HG02870 (cell line): ENCODE data around the gene TENM3.

Experiments used
- ATAC-seq: cut with Tn5 transposase; IDR thresholded peaks from one replicate; pipeline ENCODE4 v1.9.1; 2021; ENCODE audit warnings: mild to moderate bottlenecking, moderate library complexity; ENCODE audit not compliant: unreplicated experiment

The TENM3 gene

DNA sequence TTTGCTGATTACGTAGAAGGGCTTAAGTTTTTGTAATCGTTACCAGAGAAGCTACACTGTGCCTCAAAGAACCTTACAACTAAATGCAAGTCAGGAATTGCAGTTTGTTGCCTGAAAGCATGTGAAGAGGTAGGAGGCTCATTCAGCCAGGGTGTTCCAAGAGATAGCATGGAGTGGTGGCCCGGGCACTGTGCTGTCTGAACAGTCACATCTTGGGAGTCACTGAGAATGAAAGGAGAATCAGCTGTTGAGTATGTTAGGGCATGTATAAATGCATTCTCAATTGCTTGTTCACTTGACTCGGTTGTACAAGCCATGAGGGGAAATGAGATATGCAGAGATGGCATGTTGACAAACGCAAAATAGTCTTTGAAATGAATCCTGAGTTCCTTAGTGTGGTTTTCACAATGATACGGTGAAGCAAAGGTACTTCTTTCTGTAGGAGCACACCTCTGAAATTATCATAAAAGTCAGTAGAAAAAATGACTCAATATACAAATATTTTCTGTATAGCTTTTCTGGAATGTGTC lies 513.0 kb downstream of the TENM3 start:
- no peak for ATAC-seq

- ATAC-seq, result no peak
These were observed 515.1 kb downstream of the TENM3 start for GRCh38 chr4:182758273-182758672.

DNA sequence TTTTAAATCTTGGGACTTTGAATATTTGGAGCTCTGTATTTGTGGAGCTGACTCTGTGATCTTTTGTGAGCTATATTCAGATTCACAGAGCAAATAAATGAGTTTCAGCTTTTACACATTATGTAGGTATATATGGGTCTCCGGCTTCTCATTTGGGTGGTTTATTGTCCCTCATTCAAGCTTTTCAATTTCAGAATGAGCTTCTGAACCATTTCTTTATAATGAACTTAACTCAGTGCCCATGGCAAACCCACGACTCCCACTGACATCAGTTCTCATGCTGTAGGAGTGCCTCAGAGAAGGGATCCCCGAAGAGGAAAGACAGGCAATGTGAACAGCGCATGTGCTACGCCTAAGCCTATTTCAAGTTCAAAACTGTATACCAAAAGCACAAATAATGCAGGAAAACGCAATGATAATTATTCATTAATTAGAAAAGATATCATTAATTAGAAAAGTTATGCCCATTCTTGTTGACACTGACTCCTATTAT lies 517.4 kb downstream of the TENM3 start:
- ATAC-seq, result no peak

DNA sequence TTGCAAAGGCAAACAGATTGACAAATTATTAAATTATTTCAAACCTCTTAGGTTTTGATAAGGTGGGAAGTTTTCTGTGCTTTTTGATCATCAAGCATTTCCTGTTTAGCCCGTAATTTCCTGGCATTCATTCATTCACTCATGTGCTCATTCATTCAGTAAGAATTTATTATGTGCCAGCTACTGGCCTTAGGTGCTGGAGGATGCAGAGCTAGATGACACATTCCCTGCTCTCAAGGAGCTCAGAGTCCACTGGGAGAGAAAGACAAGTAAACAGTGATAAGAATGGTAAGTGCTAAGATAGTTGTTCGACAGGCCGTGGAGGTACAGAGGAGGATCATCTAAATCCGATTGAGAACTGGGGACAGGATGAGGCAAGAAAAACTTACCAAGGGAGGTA lies 520.9 kb downstream of the TENM3 start:
- no peak for ATAC-seq

DNA sequence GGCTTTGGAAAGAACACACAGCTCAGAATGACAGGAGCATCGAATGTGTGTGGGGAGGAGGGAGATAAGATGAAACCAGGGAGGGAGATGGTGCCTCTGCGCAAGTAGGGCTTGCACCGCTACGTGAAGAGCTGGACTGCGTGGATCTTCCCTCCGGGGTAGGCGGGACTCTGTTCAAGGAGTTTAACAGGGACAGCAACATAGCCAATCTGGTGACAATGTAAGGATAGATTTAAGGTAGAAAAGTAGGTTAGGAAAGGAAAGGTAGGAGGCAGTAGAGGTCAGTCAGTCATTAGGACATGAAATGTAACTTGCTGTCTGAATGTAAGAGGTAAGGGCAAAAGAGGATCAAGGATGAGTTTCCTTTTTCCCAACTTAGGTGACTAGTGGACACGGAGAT lies 521.4 kb downstream of the TENM3 start:
- no peak for ATAC-seq

DNA sequence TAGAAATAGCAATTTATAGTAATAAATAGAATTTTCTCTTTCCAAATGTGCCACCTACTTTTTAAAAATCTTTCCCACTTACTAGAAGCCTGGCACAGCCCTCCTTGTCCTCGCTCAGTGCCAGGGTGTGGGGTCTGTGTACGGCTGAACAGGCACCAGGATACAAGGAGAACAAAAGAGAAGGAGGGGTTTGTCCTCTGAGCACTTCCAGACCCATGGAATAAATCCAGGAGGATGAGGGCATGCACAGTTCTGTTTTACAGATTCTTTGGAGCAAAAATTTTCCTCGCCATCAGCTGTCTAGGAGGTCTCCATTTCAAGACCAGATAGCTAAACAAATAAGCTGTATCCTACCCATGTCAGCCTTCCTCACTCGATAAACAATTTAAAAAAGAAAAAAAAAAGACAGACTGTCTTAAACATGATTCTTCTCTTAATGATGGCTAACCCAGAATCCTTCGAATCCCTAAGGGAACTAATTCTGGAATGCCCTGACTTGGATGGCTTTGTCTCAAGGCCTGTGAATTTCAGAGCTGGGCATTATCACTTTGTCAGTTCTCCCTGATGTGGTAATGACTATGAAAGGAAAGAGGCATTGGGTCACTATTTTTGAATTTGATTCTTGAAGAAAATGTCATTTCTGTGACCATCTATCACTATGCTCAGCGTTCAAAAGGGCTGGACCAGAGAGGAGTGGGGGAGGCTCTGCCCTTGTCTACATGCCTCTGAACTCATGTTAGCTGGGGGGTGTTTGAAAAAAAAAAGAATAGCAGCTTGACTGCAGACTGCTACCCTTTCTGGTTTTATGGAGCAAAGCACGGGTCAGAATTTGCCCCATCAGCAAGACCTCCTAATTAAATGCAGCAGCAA lies 523.0 kb downstream of the TENM3 start:
- ATAC-seq, result no peak

- ATAC-seq, result no peak
These were observed 523.7 kb downstream of the TENM3 start for GRCh38 chr4:182766857-182767250.

DNA sequence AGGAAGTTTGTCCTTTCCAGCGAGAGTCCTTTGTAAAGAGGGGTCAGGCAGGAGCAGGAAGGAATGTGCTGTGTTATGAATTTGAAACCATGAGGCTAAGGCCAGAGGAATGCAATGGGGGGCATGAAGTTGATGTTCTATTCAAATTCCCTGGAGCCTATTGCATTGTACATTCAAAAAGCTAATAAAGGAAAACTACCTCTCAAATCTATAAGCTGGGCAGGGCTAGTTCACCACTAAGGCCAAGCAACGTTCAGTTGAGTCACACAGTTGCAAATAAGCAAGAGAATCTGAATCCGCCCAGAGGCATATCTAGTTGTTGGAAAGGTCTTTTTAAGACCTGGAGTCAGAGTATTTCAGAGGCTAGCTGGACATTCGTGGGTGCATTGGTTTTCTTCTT lies 525.6 kb downstream of the TENM3 start:
- no peak for ATAC-seq

DNA sequence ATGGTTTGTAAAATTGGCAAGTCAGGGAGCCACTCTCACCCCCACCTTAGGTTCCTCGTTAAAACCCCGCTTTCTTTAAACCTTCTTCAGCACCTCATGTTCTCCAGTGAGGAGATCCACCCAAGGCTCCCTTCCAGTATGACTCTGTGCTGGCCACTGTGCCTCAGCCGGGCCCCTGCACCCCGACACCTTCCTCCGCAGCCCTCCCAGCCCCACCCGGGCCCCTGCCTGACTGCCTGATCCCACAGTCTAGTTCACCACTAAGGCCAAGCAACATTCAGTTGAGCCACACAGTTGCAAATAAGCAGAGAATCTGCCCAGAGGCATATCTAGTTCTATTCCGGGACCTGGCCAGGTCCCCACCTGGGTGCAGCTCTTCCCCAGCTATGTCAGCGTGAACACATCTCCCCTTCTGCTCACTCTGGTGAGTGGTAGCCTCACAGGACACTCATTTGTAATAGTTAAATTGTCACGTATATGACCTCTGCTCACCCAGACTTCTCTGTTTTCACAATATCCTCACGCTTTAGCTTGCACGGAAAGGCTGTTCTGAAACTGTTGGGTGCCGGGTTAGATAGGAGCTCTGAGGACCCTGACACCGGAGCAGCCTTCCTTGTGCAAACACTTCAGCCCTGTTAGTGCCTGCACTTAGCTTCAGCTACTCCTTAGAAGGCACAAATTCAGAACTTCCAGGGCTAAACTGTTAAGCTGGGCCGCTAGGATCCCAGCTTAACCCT lies 527.2 kb downstream of the TENM3 start:
- ATAC-seq, result no peak

DNA sequence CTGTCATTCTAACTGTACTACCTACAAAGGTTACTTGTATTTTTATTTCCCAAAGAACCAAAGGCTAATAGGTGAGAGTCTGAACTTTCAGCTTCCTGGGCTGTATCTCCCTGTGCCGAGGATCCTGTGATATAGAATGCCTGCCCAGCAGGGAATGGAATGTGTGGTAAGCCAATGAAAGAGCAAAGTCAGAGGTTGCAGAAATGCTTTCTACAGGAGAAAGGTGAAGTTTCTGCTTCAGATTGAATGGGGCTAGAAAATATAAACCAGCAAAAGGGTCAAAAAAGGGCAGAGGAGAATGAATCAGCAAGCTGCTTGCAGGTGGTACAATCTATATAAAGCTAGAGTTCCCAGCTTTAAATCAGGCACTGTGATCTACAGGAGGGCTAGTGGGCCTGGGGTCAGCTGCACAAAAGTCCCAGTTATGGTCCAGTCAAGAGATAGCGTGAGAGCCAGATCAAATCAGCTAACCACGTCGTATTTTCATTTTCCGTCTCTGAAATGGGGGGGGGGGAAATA lies 527.9 kb downstream of the TENM3 start:
- no peak for ATAC-seq

GRCh38 chr4:182775075-182775474 lies 531.9 kb downstream of the TENM3 start:
- ATAC-seq, result no peak

DNA sequence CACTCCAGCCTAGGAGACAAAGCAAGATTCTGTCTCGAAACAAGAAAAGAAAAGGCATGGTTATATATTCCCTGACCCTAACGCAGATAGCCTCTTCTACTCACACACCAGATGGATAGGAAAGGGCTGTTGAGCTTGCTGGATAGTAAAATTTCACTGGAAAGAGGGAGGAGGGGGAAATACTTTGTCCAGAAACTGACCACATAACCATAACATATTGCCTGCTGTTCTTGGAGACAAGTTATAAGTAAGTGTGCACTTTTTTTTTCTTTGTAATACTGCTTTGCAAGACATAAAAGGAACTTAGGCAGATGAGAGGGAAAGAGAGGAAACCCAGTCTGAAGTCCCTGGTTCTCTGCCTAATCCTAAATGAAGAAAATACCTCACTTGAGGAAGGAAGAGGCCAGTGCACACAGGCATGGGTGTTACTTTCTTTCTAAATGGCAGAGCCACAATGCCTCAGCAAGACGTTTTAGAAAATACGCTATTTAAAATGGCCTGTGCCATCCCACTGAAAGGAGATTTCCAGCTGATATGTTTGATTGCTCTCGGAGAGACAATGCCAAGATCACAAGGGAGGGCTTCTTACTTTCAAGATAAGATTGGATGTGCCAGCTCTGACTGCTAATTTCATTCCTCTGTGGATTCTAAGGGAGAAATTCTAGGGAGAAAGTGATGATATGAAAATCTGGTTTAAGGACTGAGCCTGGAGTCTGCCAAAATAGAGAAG lies 533.3 kb downstream of the TENM3 start:
- no peak for ATAC-seq

DNA sequence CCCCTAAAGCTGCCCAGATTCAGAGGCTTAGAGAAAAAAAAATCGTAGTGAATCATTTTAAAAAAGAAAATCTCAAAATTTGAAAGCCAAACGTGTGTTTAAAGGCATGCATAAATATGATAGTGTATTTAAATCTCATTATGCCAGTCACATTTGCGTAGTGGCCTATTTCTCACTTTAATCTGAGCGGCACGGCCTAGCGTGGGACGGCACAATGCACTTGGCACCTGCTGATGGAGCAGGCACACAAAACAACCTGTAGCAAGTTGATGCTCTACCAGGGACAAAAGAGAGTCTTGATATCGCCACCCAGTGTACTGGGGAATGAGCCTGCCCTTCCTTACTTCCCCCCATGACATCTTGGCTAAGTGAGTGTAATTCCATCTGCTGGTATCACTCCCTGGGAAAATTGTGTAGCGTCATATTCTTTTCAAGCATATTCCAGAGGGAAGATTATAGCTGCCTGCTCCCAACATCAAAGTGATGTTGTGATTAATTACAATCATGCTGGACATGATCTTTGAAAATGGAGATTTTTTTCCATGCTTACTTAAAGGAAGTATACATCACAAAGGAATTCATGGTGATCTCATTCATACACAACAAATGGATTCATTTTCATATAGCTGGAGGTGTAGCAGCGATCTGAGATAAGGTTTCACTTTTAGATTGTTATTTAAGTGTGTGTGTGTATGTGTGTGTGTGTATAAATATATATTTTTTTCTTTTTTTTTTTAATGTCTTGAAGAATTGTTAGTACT lies 535.2 kb downstream of the TENM3 start:
- ATAC-seq, result no peak

GRCh38 chr4:182786991-182787390 lies 543.8 kb downstream of the TENM3 start:
- no peak for ATAC-seq

DNA sequence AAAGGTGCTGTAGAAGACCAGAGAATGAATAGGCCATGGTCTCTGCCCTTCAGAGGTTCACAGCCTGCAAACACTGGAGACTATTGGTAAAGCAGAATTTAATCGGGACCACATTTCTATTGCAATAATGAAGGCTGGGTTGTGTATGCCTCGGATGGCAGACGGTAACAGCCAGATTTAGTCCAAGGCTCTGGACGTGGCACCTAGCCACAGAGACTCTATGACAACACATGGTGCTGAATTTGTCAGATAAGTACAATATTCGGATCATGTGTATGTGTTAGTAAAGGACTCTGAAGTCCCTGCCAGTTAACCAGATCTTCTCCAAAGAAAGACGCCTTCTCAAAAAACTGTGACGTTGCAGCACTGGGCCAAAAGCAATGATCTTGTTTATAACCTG lies 545.0 kb downstream of the TENM3 start:
- ATAC-seq, result no peak

GRCh38 chr4:182789529-182789928 lies 546.3 kb downstream of the TENM3 start:
- ATAC-seq, result no peak

DNA sequence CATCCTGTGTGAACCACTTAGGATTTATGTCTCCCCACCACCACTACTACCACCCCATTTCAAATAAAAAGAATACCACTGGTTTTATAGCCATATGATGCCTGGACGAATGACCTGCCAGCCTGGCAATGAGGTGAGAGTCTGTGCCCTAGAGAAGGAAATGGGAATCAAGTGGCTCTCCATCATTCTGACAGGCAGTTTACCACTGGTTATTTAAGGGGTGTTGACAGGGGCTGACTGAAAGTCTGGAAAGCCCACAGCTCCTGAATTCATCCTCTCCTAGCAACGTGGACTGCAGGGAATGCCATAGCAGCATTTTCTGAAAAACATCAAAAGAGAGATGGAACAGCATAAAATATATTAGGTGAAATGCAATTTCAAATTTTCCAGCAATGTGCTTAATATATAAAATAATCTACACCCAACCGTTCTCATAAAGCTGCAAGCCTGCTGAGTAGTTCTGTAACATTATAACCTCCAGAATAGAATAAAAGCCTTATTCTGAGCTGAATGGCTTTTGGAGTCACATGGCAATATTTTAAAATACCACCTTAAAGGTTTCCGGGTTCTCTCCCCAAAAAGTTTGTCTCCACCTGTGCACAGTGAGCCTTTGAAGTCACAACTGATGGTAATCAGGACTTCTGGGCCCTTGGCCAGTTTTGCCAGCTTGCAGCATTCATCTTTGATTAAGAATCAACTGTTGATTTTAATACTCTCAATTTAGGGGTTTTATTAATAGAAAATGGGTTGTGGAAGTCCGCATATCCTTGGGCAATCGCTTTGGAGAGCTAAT lies 552.4 kb downstream of the TENM3 start:
- ATAC-seq, result no peak

DNA sequence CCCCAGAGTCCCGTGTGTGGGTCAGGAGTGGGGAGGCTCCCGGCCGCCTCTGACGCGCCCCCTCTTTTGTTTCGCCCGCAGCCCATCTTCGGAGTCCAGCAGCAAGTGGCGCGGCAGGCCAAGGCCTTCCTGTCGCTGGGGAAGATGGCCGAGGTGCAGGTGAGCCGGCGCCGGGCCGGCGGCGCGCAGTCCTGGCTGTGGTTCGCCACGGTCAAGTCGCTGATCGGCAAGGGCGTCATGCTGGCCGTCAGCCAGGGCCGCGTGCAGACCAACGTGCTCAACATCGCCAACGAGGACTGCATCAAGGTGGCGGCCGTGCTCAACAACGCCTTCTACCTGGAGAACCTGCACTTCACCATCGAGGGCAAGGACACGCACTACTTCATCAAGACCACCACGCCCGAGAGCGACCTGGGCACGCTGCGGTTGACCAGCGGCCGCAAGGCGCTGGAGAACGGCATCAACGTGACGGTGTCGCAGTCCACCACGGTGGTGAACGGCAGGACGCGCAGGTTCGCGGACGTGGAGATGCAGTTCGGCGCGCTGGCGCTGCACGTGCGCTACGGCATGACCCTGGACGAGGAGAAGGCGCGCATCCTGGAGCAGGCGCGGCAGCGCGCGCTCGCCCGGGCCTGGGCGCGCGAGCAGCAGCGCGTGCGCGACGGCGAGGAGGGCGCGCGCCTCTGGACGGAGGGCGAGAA lies 556.5 kb downstream of the TENM3 start:
- ATAC-seq, result no peak

GRCh38 chr4:182800216-182800515 lies 557.0 kb downstream of the TENM3 start:
- ATAC-seq, result no peak
